ENCODE measurements around the gene CEP135.
"Not testable (repeated sequence)": the region's sequence is repeated elsewhere in the genome, so short reads cannot be mapped to it uniquely, and the experiment has no call there.

Gene CEP135

DNA sequence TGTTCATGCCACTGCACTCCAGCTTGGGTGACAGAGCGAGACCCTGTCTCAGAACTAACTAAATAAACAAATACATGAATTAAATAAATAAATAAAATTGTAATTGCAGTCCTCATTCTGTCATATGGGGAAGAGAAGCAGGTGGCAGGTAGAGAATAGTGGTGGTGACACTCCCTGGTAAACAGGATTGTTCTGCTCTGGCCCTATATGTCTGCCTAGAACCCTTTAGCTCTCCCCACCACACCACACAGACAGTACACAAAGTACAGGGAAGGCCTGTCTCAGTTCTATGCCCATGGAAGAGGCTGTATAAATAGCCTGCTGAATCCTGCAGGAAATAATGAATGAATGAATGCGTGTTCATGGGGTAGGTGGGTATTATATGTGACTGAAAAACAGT is 117.7 kb downstream of the CEP135 start:
- DNase-seq (ENCODE audit: insufficient read length, low spot score) (no peak), FAIRE-seq (no peak)

DNA sequence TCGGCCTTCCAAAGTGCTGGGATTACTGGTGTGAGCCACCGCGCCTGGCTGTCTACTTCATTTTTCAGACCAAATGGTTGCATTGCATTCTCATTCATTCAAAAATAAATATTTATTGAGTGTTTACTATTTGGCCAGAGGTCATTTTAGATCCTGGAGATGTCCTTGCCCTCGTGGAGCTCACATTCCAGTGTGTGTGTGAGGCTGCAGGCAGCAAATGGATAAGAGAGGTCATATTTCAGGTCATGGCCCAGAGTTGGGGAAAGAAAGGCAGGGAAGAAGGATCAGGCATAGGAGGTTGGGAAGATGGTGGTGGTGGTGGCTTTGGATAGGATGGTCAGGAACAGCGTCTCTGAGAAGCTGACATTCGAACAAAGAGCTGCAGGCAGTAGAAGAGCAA is 119.1 kb downstream of the CEP135 start:
- DNase-seq (ENCODE audit: insufficient read length, low spot score) (no peak), FAIRE-seq (no peak)

DNA sequence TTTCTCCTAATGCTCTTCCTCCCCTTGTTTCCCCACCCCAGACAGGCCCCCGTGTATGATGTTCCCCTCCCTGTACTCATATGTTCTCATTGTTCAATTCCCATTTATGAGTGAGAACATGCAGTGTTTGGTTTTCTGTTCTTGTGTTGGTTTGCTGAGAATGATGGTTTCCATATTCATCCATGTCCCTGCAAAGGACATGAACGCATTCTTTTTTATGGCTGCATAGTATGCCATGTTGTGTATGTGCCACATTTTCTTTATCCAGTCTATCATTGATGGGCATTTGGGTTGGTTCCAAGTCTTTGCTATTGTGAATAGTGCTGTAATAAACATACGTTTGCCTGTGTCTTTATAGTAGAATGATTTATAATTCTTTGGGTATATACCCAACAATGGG is 124.0 kb downstream of the CEP135 start:
- DNase-seq (ENCODE audit: insufficient read length, low spot score); FAIRE-seq: not testable (repeated sequence)

DNA sequence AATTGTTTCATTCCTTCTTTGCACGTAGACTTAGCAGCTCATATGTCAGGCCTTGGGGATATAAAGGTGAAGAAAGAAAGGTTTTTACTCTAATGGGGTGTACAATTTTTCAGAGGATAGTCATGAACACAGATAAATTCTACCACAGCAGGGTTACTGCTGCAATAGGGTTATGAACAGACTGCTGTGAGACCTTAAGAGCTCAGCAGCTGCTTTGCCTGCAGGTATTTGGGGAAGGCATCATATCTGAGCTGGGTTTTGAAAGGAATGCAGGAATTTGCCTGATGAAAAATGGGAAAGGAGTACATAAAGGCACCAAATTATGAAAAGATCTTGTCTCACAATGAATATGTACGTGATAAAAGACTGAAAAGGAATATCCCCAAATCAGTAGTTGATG is 128.9 kb downstream of the CEP135 start:
- no peak for DNase-seq (ENCODE audit: insufficient read length, low spot score)
- no peak for FAIRE-seq

DNA sequence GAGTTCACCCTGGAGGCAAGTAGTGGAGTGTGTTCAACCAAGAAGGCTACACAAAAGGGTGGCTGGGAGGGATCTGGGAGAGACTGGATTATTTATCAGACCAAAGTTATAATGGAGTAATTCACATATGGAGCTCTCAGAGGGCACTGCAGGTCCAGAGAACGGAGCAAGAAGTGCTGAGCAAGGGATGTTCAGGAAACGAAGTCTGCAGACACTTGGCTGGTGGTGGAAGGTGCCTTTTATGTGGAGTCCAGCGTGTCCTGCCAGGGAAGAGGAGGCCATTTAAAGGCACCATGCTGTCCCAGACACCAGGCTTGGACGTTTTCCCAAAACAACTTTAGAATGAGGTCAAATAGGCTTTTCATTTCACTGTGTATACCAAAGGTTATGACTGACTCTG is 130.1 kb downstream of the CEP135 start:
- FAIRE-seq (no peak), DNase-seq (ENCODE audit: insufficient read length, low spot score) (no peak)

DNA sequence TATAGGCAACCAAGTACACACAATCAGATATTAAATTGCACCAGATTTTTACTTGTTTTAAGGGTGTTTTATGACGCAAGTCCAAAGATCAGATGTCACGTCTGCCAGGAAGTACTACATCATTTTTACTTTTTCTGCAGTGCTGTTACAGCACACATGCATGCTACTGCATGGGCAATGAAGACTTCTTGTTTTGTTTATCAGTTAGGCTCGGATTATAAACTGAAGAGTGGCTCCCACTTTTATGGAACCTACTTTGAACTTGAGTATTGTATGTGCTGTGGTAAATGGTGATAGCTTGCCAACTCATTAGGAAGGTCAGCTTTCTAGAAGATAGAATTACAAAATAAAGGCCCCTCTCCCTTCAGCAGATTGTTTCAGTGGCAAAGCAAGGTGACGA is 131.6 kb downstream of the CEP135 start:
- DNase-seq (ENCODE audit: insufficient read length, low spot score): no peak
- no peak for FAIRE-seq

DNA sequence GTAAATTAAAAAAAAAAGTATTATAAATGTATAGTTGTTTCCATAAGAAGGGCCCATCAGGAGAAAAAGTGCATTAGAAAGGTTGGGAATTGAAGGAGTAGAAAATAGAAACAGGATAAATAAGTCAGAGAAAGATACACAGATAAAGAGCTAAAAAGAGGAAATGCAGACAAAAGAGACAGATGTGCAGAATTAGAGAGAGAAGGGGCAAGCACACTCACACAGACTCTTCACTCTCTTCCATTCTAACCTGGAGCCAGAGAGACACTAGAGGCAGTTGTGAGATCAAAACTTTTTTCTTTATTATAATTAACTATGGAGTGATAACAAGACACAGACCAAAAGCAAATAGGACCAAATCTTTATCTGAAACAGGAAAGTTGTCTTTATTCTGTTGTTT is 134.1 kb downstream of the CEP135 start:
- DNase-seq (ENCODE audit: insufficient read length, low spot score) (no peak), FAIRE-seq (no peak)

Data from HTR-8/SVneo (cell line).